Astrocyte (in vitro differentiated cells and primary cell): ENCODE results near the gene ZBTB7B. TPM values are rescaled to one million over a fixed set of nuclear protein-coding genes. Genes with fewer than 3 reads are reported as not detected.

Experiments used
- DNase-seq: peaks from one replicate; pipeline ENCODE4 v3.0.0-alpha.2; 2010; ENCODE audit warnings: low read depth
- FAIRE-seq: peaks from 2 replicates; lab custom pipeline; 2011; peaks lifted over from hg19 to GRCh38; lab: Jason Lieb, UNC
- H2AFZ ChIP-seq: 2 replicates; pipeline ENCODE4 v1.6.0; 2012; ENCODE audit warnings: low read depth, low read length, inconsistent platforms
- H3K27ac ChIP-seq: 2 replicates; pipeline ENCODE4 v1.5.1; 2011; ENCODE audit warnings: low read depth, low read length, inconsistent platforms
- H3K27me3 ChIP-seq: 2 replicates; pipeline ENCODE4 v1.6.0; 2011; ENCODE audit warnings: low read length, inconsistent platforms; ENCODE audit not compliant: insufficient read depth
- H3K36me3 ChIP-seq: 2 replicates; pipeline ENCODE4 v1.5.1; 2011; ENCODE audit warnings: low read length, inconsistent platforms; ENCODE audit not compliant: insufficient read depth
- H3K4me1 ChIP-seq: 2 replicates; pipeline ENCODE4 v1.5.1; 2011; ENCODE audit warnings: low read length, inconsistent platforms; ENCODE audit not compliant: insufficient read depth
- H3K4me2 ChIP-seq: 2 replicates; pipeline ENCODE4 v1.6.0; 2012; ENCODE audit warnings: low read length, inconsistent platforms
- H3K4me3 ChIP-seq: 2 replicates; pipeline ENCODE4 v1.5.1; 2011; ENCODE audit warnings: low read depth, mild to moderate bottlenecking, low read length, inconsistent platforms; ENCODE audit not compliant: insufficient read depth
- H3K79me2 ChIP-seq: 2 replicates; pipeline ENCODE4 v1.6.0; 2012; ENCODE audit warnings: mild to moderate bottlenecking, low read length, inconsistent platforms; ENCODE audit not compliant: insufficient read depth
- H3K9ac ChIP-seq: 2 replicates; pipeline ENCODE4 v1.6.0; 2012; ENCODE audit warnings: mild to moderate bottlenecking, low read length, inconsistent platforms
- H3K9me3 ChIP-seq: 2 replicates; pipeline ENCODE4 v1.5.1; 2012; ENCODE audit warnings: low read depth, mild to moderate bottlenecking, low read length, inconsistent platforms; ENCODE audit not compliant: insufficient read depth
- H4K20me1 ChIP-seq: 2 replicates; pipeline ENCODE4 v1.6.0; 2012; ENCODE audit warnings: low read length, inconsistent platforms; ENCODE audit not compliant: insufficient read depth
- H3K27ac Mint-ChIP-seq: one replicate; pipeline ENCODE4 v1.8.0; 2021; ENCODE audit warnings: mild to moderate bottlenecking, mixed read lengths; ENCODE audit not compliant: unreplicated experiment
- H3K27me3 Mint-ChIP-seq: one replicate; pipeline ENCODE4 v1.8.0; 2021; ENCODE audit warnings: low read depth, mixed read lengths; ENCODE audit not compliant: unreplicated experiment
- H3K36me3 Mint-ChIP-seq: one replicate; pipeline ENCODE4 v1.8.0; 2021; ENCODE audit warnings: low read depth, mixed read lengths; ENCODE audit not compliant: unreplicated experiment
- H3K4me1 Mint-ChIP-seq: one replicate; pipeline ENCODE4 v1.8.0; 2021; ENCODE audit warnings: low read depth, mixed read lengths; ENCODE audit not compliant: unreplicated experiment
- H3K4me3 Mint-ChIP-seq: one replicate; pipeline ENCODE4 v1.8.0; 2021; ENCODE audit warnings: mild to moderate bottlenecking, moderate library complexity, mixed read lengths; ENCODE audit not compliant: unreplicated experiment
- H3K9me3 Mint-ChIP-seq: one replicate; pipeline ENCODE4 v1.8.0; 2021; ENCODE audit warnings: mild to moderate bottlenecking, mixed read lengths; ENCODE audit not compliant: unreplicated experiment
- EZH2 ChIP-seq: IDR thresholded peaks from 2 replicates; pipeline ENCODE4 v1.6.1; 2012; ENCODE audit warnings: mild to moderate bottlenecking, low read length, inconsistent platforms; ENCODE audit not compliant: insufficient read depth
- total RNA-seq: library from RNA; stranded (reverse); gene quantifications from 2 replicates; pipeline ENCODE4 v1.2.1, GENCODE V29; 2021
- TF ChIP-seq, protein P1 (sequence below): IDR thresholded peaks from 2 replicates; pipeline ENCODE4 v1.5.1; 2011; ENCODE audit warnings: low read depth, mild to moderate bottlenecking, inconsistent platforms, low read length, moderate library complexity; ENCODE audit not compliant: insufficient read depth

The ZBTB7B gene
- total RNA-seq, 1 donor from 2014 or later = 46.1 TPM

DNA sequence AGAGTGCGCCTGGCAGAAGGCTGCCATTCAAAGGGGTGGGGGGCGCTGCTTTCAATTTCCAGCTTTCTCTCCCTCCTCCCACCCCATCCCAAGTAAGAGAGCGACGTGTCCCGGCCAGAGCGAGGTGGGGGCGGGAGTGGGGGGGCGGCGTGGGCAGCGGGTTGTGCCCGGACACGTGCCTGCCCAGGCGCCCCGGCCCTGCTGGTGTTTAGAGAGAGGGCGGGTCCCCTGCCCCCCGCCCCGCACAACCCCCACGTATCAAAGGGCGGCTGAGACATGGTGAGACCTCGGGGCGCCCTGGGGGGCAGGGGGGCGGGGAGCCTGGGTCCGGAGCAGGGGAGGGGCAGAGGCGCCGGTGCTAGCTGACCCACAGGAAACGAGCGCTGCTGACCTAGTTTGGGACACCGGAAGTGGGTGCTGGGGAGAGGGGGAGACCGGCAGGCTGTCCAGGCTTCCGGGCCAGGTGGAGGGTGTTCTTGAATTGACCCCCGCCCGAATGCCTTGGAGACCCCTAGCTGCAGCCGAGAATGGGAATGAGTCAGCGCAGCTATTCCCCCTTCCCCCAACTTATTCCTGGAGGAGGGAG lies 1.3 kb downstream of the ZBTB7B start:
- no peaks in the 10 kb centered on the region for H3K27me3 ChIP-seq
- no peak for TF ChIP-seq EZH2
- TF ChIP-seq, protein P1, sequence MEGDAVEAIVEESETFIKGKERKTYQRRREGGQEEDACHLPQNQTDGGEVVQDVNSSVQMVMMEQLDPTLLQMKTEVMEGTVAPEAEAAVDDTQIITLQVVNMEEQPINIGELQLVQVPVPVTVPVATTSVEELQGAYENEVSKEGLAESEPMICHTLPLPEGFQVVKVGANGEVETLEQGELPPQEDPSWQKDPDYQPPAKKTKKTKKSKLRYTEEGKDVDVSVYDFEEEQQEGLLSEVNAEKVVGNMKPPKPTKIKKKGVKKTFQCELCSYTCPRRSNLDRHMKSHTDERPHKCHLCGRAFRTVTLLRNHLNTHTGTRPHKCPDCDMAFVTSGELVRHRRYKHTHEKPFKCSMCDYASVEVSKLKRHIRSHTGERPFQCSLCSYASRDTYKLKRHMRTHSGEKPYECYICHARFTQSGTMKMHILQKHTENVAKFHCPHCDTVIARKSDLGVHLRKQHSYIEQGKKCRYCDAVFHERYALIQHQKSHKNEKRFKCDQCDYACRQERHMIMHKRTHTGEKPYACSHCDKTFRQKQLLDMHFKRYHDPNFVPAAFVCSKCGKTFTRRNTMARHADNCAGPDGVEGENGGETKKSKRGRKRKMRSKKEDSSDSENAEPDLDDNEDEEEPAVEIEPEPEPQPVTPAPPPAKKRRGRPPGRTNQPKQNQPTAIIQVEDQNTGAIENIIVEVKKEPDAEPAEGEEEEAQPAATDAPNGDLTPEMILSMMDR = no peak
- Mint-ChIP-seq H3K27ac (peak overlapping the region; percentile 95), H3K4me3 (peak overlapping the region; percentile 97), H3K27me3 (no peaks in the 10 kb centered on the region), H3K36me3 (peaks cover 3% of the 10 kb centered on the region), H3K4me1 (peaks cover 15% of the 10 kb centered on the region), H3K9me3 (no peaks in the 10 kb centered on the region)
- peak; percentile 38 for DNase-seq
- H3K4me1 ChIP-seq = peaks cover 29% of the 10 kb centered on the region
- peaks cover 48% of the 10 kb centered on the region for H3K79me2 ChIP-seq
- H4K20me1 ChIP-seq = peaks cover 31% of the 10 kb centered on the region
- peak overlapping the region; percentile 86 for H3K9ac ChIP-seq
- H3K36me3 ChIP-seq = no peaks in the 10 kb centered on the region
- H3K9me3 ChIP-seq = no peaks in the 10 kb centered on the region
- H3K4me3 ChIP-seq = peak overlapping the region; percentile 81
- peak overlapping the region; percentile 18 for H3K27ac ChIP-seq
- peak overlapping the region; percentile 67 for H2AFZ ChIP-seq
- peak overlapping the region; percentile 93 for H3K4me2 ChIP-seq
- no peak for FAIRE-seq

DNA sequence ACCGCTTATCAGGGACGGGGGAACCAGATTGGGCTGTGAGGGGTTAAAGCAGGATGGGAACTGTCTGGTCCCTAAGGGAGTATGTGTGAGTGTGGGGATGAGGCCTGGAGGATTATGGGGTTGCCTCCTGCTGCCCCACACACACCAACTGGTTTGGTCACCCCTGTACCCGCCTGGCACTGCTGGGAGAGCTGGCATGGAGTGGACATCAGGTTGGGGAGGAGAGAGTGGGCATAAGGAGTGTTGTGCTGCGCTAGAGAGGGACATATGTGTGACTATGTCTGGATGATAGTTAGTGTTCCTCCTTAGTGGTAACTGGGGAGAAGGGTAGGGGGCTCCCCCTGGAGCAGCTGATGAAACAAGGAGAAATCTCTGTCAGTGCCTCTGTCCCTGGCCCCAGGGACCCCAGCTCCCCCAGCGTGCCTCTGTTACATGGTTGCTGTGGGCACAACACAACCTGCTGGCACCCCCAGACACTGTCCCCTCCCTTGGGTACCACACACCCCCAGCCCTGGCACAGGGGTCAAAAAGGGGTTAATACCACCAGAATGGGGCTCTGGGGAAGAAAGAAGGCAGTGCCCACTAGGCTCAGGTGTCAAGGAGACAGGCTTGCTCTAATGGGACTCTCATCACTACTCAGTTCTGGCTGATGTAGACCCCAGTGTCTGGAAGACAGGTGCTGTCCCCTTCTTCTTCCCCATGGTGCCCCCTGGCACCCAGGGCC lies 1.9 kb downstream of the ZBTB7B start:
- no peak for FAIRE-seq
- Histone ChIP-seq H3K4me2 (peak overlapping the region; percentile 93), H4K20me1 (peaks cover 33% of the 10 kb centered on the region), H3K9me3 (no peaks in the 10 kb centered on the region), H3K27ac (no peak overlapping the region), H3K36me3 (no peaks in the 10 kb centered on the region), H3K4me1 (peaks cover 28% of the 10 kb centered on the region), H3K79me2 (peaks cover 48% of the 10 kb centered on the region), H2AFZ (peak overlapping the region; percentile 67), H3K4me3 (peak overlapping the region; percentile 81), H3K9ac (peak overlapping the region; percentile 86), H3K27me3 (no peaks in the 10 kb centered on the region)
- H3K27me3 Mint-ChIP-seq = no peaks in the 10 kb centered on the region
- no peak for DNase-seq
- H3K4me3 Mint-ChIP-seq = peak overlapping the region; percentile 97
- peaks cover 13% of the 10 kb centered on the region for H3K4me1 Mint-ChIP-seq
- TF ChIP-seq EZH2 = no peak
- TF ChIP-seq, protein P1 = no peak
- H3K27ac Mint-ChIP-seq = peak overlapping the region; percentile 95
- no peaks in the 10 kb centered on the region for H3K9me3 Mint-ChIP-seq
- H3K36me3 Mint-ChIP-seq = peaks cover 3% of the 10 kb centered on the region
